H9 (cell line): ENCODE data around the gene PRKCA. TPM values are rescaled to one million over a fixed set of nuclear protein-coding genes. Genes with fewer than 3 reads are reported as not detected.

ENCODE experiments used
- DNase-seq: peaks from one replicate; pipeline ENCODE4 v3.0.0-alpha.2; 2017
- H2AFZ ChIP-seq: one replicate; pipeline ENCODE4 v1.6.1; 2013; ENCODE audit warnings: mild to moderate bottlenecking, low read length, control low read depth, moderate library complexity
- H2AK5ac ChIP-seq: 2 replicates; pipeline ENCODE4 v1.6.1; 2013; ENCODE audit warnings: low read length, control low read depth, mixed read lengths; ENCODE audit not compliant: insufficient read length
- H2BK120ac ChIP-seq: one replicate; pipeline ENCODE4 v1.6.1; 2013; ENCODE audit warnings: low read depth, mild to moderate bottlenecking, low read length, control low read depth, inconsistent platforms; ENCODE audit not compliant: poor library complexity, severe bottlenecking
- H2BK12ac ChIP-seq: 2 replicates; pipeline ENCODE4 v1.6.1; 2013; ENCODE audit warnings: low read length, control low read depth, mixed read lengths, low read depth; ENCODE audit not compliant: insufficient read length
- H2BK15ac ChIP-seq: 2 replicates; pipeline ENCODE4 v1.6.1; 2013; ENCODE audit warnings: low read depth, low read length, control low read depth
- H2BK20ac ChIP-seq: one replicate; pipeline ENCODE4 v1.6.1; 2013; ENCODE audit warnings: low read depth, mild to moderate bottlenecking, low read length, control low read depth, inconsistent platforms; ENCODE audit not compliant: poor library complexity, severe bottlenecking
- H2BK5ac ChIP-seq: 2 replicates; pipeline ENCODE4 v1.6.1; 2013; ENCODE audit warnings: low read length, control low read depth, mixed read lengths; ENCODE audit not compliant: insufficient read length
- H3K14ac ChIP-seq: 2 replicates; pipeline ENCODE4 v1.6.1; 2013; ENCODE audit warnings: low read length, control low read depth; ENCODE audit not compliant: insufficient read depth
- H3K18ac ChIP-seq: 2 replicates; pipeline ENCODE4 v1.6.1; 2013; ENCODE audit warnings: low read depth, mild to moderate bottlenecking, mixed read lengths, low read length, control low read depth; ENCODE audit not compliant: insufficient read length
- H3K23ac ChIP-seq: 2 replicates; pipeline ENCODE4 v1.6.1; 2013; ENCODE audit warnings: low read length, control low read depth, mixed read lengths, low read depth; ENCODE audit not compliant: insufficient read length
- H3K23me2 ChIP-seq: 2 replicates; pipeline ENCODE4 v1.6.1; 2013; ENCODE audit warnings: low read depth, mild to moderate bottlenecking, mixed read lengths, low read length, control low read depth; ENCODE audit not compliant: insufficient read length, poor library complexity, severe bottlenecking
- H3K27ac ChIP-seq: 2 replicates; pipeline ENCODE4 v1.5.1; 2013; ENCODE audit warnings: low read length, control low read depth, mixed read lengths, low read depth; ENCODE audit not compliant: insufficient read length
- H3K27me3 ChIP-seq: 2 replicates; pipeline ENCODE4 v1.6.1; 2013; ENCODE audit warnings: low read length, control low read depth, inconsistent platforms; ENCODE audit not compliant: insufficient read depth
- H3K4ac ChIP-seq: 2 replicates; pipeline ENCODE4 v1.6.1; 2013; ENCODE audit warnings: low read depth, mild to moderate bottlenecking, control low read depth, inconsistent platforms, low read length, moderate library complexity
- H3K4me1 ChIP-seq: 2 replicates; pipeline ENCODE4 v1.6.1; 2013; ENCODE audit warnings: low read length, control low read depth, inconsistent platforms; ENCODE audit not compliant: insufficient read depth
- H3K4me2 ChIP-seq: 2 replicates; pipeline ENCODE4 v1.6.1; 2013; ENCODE audit warnings: low read length, control low read depth, mixed read lengths; ENCODE audit not compliant: insufficient read length, insufficient read depth
- H3K56ac ChIP-seq: 2 replicates; pipeline ENCODE4 v1.6.1; 2013; ENCODE audit warnings: low read depth, mild to moderate bottlenecking, mixed read lengths, low read length, control low read depth; ENCODE audit not compliant: insufficient read length
- H3K79me1 ChIP-seq: 2 replicates; pipeline ENCODE4 v1.6.1; 2013; ENCODE audit warnings: low read depth, mild to moderate bottlenecking, moderate library complexity, low read length, control low read depth, inconsistent platforms; ENCODE audit not compliant: insufficient read depth, poor library complexity, severe bottlenecking
- H3K79me2 ChIP-seq: 2 replicates; pipeline ENCODE4 v1.6.1; 2013; ENCODE audit warnings: low read length, control low read depth, inconsistent platforms; ENCODE audit not compliant: insufficient read depth
- H3K9ac ChIP-seq: 2 replicates; pipeline ENCODE4 v1.6.1; 2013; ENCODE audit warnings: low read length, control low read depth, mixed read lengths; ENCODE audit not compliant: insufficient read length; ENCODE audit errors: extremely low read depth
- H3K9me3 ChIP-seq: one replicate; pipeline ENCODE4 v1.6.1; 2013; ENCODE audit warnings: low read depth, low read length, inconsistent platforms; ENCODE audit not compliant: control insufficient read depth
- H3T11ph ChIP-seq: one replicate; pipeline ENCODE4 v1.6.1; 2013; ENCODE audit warnings: mild to moderate bottlenecking, low read length, control low read depth, inconsistent platforms
- H4K20me1 ChIP-seq: one replicate; pipeline ENCODE4 v1.6.1; 2013; ENCODE audit not compliant: control insufficient read depth, insufficient read length, insufficient read depth
- H4K5ac ChIP-seq: 2 replicates; pipeline ENCODE4 v1.6.1; 2013; ENCODE audit warnings: low read depth, mild to moderate bottlenecking, mixed read lengths, low read length, control low read depth; ENCODE audit not compliant: insufficient read length
- H4K8ac ChIP-seq: replicated peaks from 2 replicates; pipeline ENCODE4 v1.6.1; 2013; ENCODE audit warnings: low read length, control low read depth, mixed read lengths, low read depth; ENCODE audit not compliant: insufficient read length
- H4K91ac ChIP-seq: 2 replicates; pipeline ENCODE4 v1.6.1; 2013; ENCODE audit warnings: low read depth, mild to moderate bottlenecking, moderate library complexity, mixed read lengths, low read length, control low read depth; ENCODE audit not compliant: insufficient read length
- H3K27ac Mint-ChIP-seq, 3 experiments: 2 replicates in 2 of 3; 3 replicates in 1 of 3; pipeline ENCODE4 v1.8.0; 2020 to 2021; ENCODE audit warnings: mixed read lengths in 3 of 3, mild to moderate bottlenecking in 1 of 3, moderate library complexity in 1 of 3
- H3K27me3 Mint-ChIP-seq: 2 replicates; pipeline ENCODE4 v1.8.0; 2021; ENCODE audit warnings: low read depth, mild to moderate bottlenecking, moderate library complexity, mixed read lengths
- H3K36me3 Mint-ChIP-seq, 3 experiments: 2 replicates in 2 of 3; 3 replicates in 1 of 3; pipeline ENCODE4 v1.8.0; 2020 to 2021; ENCODE audit warnings: low read depth in 3 of 3, mixed read lengths in 3 of 3; ENCODE audit not compliant: insufficient read depth in 1 of 3
- H3K4me1 Mint-ChIP-seq, 2 experiments: 2 replicates each; pipeline ENCODE4 v1.8.0; 2020; ENCODE audit warnings: mixed read lengths in 2 of 2
- H3K4me3 Mint-ChIP-seq, 2 experiments: 2 replicates in 1 of 2; 3 replicates in 1 of 2; pipeline ENCODE4 v1.8.0; 2020 to 2021; ENCODE audit warnings: mild to moderate bottlenecking in 2 of 2, mixed read lengths in 2 of 2, moderate library complexity in 1 of 2
- H3K9me3 Mint-ChIP-seq, 2 experiments: 2 replicates in 1 of 2; 3 replicates in 1 of 2; pipeline ENCODE4 v1.8.0; 2020; ENCODE audit warnings: mild to moderate bottlenecking in 2 of 2, mixed read lengths in 2 of 2, moderate library complexity in 1 of 2
- CTCF ChIP-seq: fragments of 200-600 bp; sonication (generic); conservative IDR thresholded peaks from 3 replicates; pipeline ENCODE4 v1.8.0; 2021; ENCODE audit warnings: antibody characterized with exemption, mild to moderate bottlenecking
- WGBS: extraction: QIAGEN DNeasy Blood & Tissue Kit; methylation state at CpG from one replicate; pipeline ENCODE4 v1.1.7; 2013; ENCODE audit warnings: missing lambda C conversion rate, low lambda C conversion rate, mixed read lengths; ENCODE audit not compliant: insufficient read length; ENCODE audit errors: extremely low coverage; 5-methylcytosine and 5-hydroxymethylcytosine counted together
- total RNA-seq: library from RNA; stranded (reverse); gene quantifications from 2 replicates; pipeline ENCODE4 v1.2.1, GENCODE V29; 2021

Gene PRKCA
- total RNA-seq, 1 experiment from 2014 or later = 10.5 TPM

- H2BK15ac ChIP-seq = no peak overlapping the region
- H3K23ac ChIP-seq = no peak overlapping the region
- no peaks in the 10 kb centered on the region for H3K9me3 Mint-ChIP-seq
- H2BK5ac ChIP-seq = no peak overlapping the region
- H3K27me3 ChIP-seq = no peaks in the 10 kb centered on the region
- no peak overlapping the region for H3K18ac ChIP-seq
- no peak overlapping the region for H3K9ac ChIP-seq
- no peak overlapping the region for H3K27ac ChIP-seq
- no peak overlapping the region for H3K4me2 ChIP-seq
- no peak overlapping the region for H3K14ac ChIP-seq
- H3K27ac Mint-ChIP-seq = no peak overlapping the region; a peak in 1 of 7 replicates
- no peak for TF ChIP-seq CTCF
- no peak overlapping the region for H3K56ac ChIP-seq
- no peaks in the 10 kb centered on the region for H3K79me1 ChIP-seq
- no peak overlapping the region for H3T11ph ChIP-seq
- no peak overlapping the region for H2BK20ac ChIP-seq
- no peaks in the 10 kb centered on the region for H3K79me2 ChIP-seq
- H4K5ac ChIP-seq = no peak overlapping the region
- no peak for DNase-seq
- no CpG with 5 or more reads among the region's 2 CpGs for WGBS
- no peak overlapping the region for H2AK5ac ChIP-seq
- no peak overlapping the region for H4K91ac ChIP-seq
- H3K36me3 Mint-ChIP-seq = no peaks in the 10 kb centered on the region
- no peak overlapping the region for H2AFZ ChIP-seq
- H3K27me3 Mint-ChIP-seq = no peaks in the 10 kb centered on the region
- no peaks in the 10 kb centered on the region for H3K9me3 ChIP-seq
- H4K8ac ChIP-seq = no peak overlapping the region
- H3K4me1 ChIP-seq = peaks cover 2% of the 10 kb centered on the region; the same call in 1 of the 2 replicates
- no peaks in the 10 kb centered on the region for H4K20me1 ChIP-seq
- H2BK12ac ChIP-seq = no peak overlapping the region
- H2BK120ac ChIP-seq = no peak overlapping the region
- H3K4me3 Mint-ChIP-seq = no peak overlapping the region
- no peaks in the 10 kb centered on the region for H3K23me2 ChIP-seq
- peaks cover 32 to 37% of the 10 kb centered on the region in 2 experiments for H3K4me1 Mint-ChIP-seq
- no peak overlapping the region for H3K4ac ChIP-seq
Measured at GRCh38 chr17:66446419-66446818, 144.0 kb downstream of the PRKCA start.
